ENCODE measurements around the gene GUCD1.

GUCD1 gene

GRCh38 chr22:24589518-24590030, 34.6 kb upstream of the GUCD1 start:
- H3K79me2 ChIP-seq (ENCODE audit: insufficient read depth, low read length), result no peaks in the 10 kb centered on the region
- H2AFZ ChIP-seq (ENCODE audit: low read length), result no peak overlapping the region
- TF ChIP-seq EZH2 (IDR thresholded peaks at IDR 0.05; ENCODE audit: borderline replicate concordance, low read length), result no peak
- TF ChIP-seq, protein P1, sequence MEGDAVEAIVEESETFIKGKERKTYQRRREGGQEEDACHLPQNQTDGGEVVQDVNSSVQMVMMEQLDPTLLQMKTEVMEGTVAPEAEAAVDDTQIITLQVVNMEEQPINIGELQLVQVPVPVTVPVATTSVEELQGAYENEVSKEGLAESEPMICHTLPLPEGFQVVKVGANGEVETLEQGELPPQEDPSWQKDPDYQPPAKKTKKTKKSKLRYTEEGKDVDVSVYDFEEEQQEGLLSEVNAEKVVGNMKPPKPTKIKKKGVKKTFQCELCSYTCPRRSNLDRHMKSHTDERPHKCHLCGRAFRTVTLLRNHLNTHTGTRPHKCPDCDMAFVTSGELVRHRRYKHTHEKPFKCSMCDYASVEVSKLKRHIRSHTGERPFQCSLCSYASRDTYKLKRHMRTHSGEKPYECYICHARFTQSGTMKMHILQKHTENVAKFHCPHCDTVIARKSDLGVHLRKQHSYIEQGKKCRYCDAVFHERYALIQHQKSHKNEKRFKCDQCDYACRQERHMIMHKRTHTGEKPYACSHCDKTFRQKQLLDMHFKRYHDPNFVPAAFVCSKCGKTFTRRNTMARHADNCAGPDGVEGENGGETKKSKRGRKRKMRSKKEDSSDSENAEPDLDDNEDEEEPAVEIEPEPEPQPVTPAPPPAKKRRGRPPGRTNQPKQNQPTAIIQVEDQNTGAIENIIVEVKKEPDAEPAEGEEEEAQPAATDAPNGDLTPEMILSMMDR (IDR thresholded peaks at IDR 0.05; ENCODE audit: low read length), result no peak
- no peak overlapping the region for H3K27ac ChIP-seq (ENCODE audit: low read depth, low read length, poor library complexity, severe bottlenecking)
- no peaks in the 10 kb centered on the region for H3F3A ChIP-seq (ENCODE audit: insufficient read depth, low read length)
- H3K4me1 ChIP-seq (ENCODE audit: insufficient read depth, low read length, severe bottlenecking), result peaks cover 11% of the 10 kb centered on the region
- H3K9ac ChIP-seq (ENCODE audit: low read length), result no peak overlapping the region
- no peak overlapping the region for H3K4me2 ChIP-seq (ENCODE audit: low read length)
- no peak overlapping the region for H3K4me3 ChIP-seq (ENCODE audit: low read depth, low read length, poor library complexity, severe bottlenecking)
- H3K9me2 ChIP-seq (ENCODE audit: low read depth, low read length), result no peaks in the 10 kb centered on the region
- H3K9me3 ChIP-seq (ENCODE audit: low read length), result no peaks in the 10 kb centered on the region
- H3K36me3 ChIP-seq (ENCODE audit: insufficient read depth, low read length), result no peaks in the 10 kb centered on the region
- peaks cover 12% of the 10 kb centered on the region; the same call in 1 of the 2 replicates for H3K27me3 ChIP-seq (ENCODE audit: insufficient read depth, low read length)
- H4K20me1 ChIP-seq (ENCODE audit: insufficient read depth, low read length), result no peaks in the 10 kb centered on the region

DNA sequence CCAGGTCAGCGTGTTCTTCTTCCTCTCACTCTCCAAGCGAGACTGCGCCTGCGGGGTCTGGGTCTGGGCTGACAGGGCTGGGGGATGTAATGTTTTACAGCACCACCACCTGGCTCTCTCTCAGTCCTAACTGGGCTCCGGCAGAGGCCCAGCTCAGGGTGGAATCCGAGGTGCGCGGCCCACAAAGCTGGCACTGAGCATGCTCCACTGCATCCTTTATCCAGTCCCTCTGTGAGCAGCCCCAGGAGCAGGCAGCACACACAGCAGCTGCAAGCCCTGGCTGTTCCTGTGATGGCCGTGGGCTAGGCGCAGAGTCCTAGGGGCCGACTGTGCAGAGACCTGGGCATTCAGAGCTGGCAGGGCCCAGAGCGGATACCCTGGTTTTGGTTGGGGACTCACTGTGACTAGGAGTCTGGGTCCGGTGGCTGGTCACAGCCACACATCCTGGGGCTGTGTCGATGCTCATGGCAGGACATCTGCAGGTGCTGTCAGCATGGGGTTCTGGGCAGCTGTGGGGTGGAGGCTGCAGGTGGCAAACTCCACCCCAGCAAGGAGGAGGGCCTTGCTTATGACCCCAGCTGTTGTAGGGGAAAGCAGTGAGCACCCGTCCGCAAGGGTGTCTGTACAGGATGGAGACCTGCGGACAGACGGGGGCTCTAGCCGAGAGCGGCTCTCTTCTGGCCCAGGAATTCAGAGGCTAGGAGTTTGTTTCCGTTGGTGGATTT, 34.0 kb upstream of the GUCD1 start:
- no peak overlapping the region for H3K4me3 ChIP-seq (ENCODE audit: low read depth, low read length, poor library complexity, severe bottlenecking)
- no peaks in the 10 kb centered on the region for H3F3A ChIP-seq (ENCODE audit: insufficient read depth, low read length)
- no peaks in the 10 kb centered on the region for H4K20me1 ChIP-seq (ENCODE audit: insufficient read depth, low read length)
- no peaks in the 10 kb centered on the region for H3K36me3 ChIP-seq (ENCODE audit: insufficient read depth, low read length)
- TF ChIP-seq EZH2 (IDR thresholded peaks at IDR 0.05; ENCODE audit: borderline replicate concordance, low read length), result no peak
- TF ChIP-seq, protein P1 (IDR thresholded peaks at IDR 0.05; ENCODE audit: low read length), result no peak
- no peak overlapping the region for H2AFZ ChIP-seq (ENCODE audit: low read length)
- H3K79me2 ChIP-seq (ENCODE audit: insufficient read depth, low read length), result no peaks in the 10 kb centered on the region
- no peaks in the 10 kb centered on the region for H3K9me3 ChIP-seq (ENCODE audit: low read length)
- peaks cover 14% of the 10 kb centered on the region; the same call in 1 of the 2 replicates for H3K27me3 ChIP-seq (ENCODE audit: insufficient read depth, low read length)
- no peak overlapping the region for H3K4me2 ChIP-seq (ENCODE audit: low read length)
- no peak overlapping the region for H3K27ac ChIP-seq (ENCODE audit: low read depth, low read length, poor library complexity, severe bottlenecking)
- H3K9me2 ChIP-seq (ENCODE audit: low read depth, low read length), result no peaks in the 10 kb centered on the region
- H3K4me1 ChIP-seq (ENCODE audit: insufficient read depth, low read length, severe bottlenecking), result peaks cover 11% of the 10 kb centered on the region
- no peak overlapping the region for H3K9ac ChIP-seq (ENCODE audit: low read length)

DNA sequence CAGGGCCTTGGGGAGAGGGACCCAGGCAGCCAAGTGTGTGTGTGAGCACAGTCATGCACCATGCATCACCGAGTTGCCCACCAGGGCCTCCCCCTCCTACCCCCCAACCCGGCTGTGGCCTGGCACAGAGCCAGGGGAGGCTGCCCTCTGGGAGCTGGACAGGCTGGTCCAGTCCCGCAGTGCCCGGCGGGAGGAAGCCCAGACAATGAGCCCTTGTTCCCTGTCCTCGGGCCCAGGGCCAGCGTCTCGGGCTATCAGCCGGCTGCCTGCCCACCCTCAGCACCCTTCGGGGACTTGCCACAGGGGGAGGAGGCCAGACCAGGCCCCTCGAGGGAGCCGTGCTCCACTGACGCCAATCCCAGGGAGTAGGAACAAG, 33.4 kb upstream of the GUCD1 start:
- Histone ChIP-seq H3K27me3 (ENCODE audit: insufficient read depth, low read length) (peaks cover 14% of the 10 kb centered on the region; the same call in 1 of the 2 replicates), H3K79me2 (ENCODE audit: insufficient read depth, low read length) (no peaks in the 10 kb centered on the region), H3K4me3 (ENCODE audit: low read depth, low read length, poor library complexity, severe bottlenecking) (no peak overlapping the region), H3K9ac (ENCODE audit: low read length) (no peak overlapping the region), H3K4me2 (ENCODE audit: low read length) (no peak overlapping the region), H3K27ac (ENCODE audit: low read depth, low read length, poor library complexity, severe bottlenecking) (no peak overlapping the region), H3K36me3 (ENCODE audit: insufficient read depth, low read length) (no peaks in the 10 kb centered on the region), H3K9me2 (ENCODE audit: low read depth, low read length) (no peaks in the 10 kb centered on the region), H2AFZ (ENCODE audit: low read length) (no peak overlapping the region), H3K9me3 (ENCODE audit: low read length) (no peaks in the 10 kb centered on the region), H3K4me1 (ENCODE audit: insufficient read depth, low read length, severe bottlenecking) (peaks cover 11% of the 10 kb centered on the region), H4K20me1 (ENCODE audit: insufficient read depth, low read length) (no peaks in the 10 kb centered on the region), H3F3A (ENCODE audit: insufficient read depth, low read length) (no peaks in the 10 kb centered on the region)
- TF ChIP-seq, protein P1 (IDR thresholded peaks at IDR 0.05; ENCODE audit: low read length), result no peak
- no peak for TF ChIP-seq EZH2 (IDR thresholded peaks at IDR 0.05; ENCODE audit: borderline replicate concordance, low read length)

Data from OCI-LY1 (cell line).